ENCODE data around the gene TAS2R16.

The TAS2R16 gene, protein sequence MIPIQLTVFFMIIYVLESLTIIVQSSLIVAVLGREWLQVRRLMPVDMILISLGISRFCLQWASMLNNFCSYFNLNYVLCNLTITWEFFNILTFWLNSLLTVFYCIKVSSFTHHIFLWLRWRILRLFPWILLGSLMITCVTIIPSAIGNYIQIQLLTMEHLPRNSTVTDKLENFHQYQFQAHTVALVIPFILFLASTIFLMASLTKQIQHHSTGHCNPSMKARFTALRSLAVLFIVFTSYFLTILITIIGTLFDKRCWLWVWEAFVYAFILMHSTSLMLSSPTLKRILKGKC

DNA sequence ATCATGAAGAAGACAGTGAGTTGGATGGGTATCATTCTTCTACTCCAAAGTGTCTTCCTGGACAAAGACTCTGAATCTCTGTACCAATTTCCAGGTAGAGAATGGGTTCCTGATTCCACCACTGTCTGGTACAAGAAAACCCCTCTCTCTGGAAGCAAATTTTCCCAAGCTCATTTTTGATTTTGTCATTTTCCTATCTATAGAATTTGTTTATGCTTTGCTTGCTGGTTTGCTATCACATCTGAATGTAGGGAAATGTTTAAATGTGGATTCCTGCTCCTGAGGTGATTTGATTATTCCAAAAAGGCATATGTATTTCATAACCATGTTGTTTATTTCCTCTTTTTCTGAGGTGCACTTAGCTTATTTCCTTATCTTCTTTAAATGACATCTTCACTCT lies at the start of gene TAS2R16:
TSS of gene TAS2R16 (minus strand) at position 101 of the 400 bp plus-strand sequence. CDS start at position 35, 66 bp downstream.
- FAIRE-seq, result no peak

DNA sequence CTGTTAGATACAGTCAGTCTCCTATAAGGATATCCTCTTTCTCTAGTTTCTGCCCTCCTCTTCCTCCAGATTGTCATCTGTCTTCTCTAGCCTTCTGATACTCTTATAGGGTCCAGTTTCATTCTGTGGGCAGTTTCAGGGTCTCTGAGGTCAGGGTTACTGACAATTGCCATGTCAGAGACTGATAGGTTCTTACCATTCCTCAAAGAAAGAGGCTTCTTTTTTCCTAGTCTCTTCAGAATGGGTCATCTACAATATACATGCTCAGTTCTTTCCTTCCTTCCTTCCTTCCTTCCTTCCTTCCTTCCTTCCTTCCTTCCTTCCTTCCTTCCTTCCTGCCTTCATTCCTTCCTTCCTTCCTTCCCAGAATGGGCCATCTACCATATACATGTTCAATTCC lies 48.1 kb upstream of the TAS2R16 start:
- no peak for FAIRE-seq

DNA sequence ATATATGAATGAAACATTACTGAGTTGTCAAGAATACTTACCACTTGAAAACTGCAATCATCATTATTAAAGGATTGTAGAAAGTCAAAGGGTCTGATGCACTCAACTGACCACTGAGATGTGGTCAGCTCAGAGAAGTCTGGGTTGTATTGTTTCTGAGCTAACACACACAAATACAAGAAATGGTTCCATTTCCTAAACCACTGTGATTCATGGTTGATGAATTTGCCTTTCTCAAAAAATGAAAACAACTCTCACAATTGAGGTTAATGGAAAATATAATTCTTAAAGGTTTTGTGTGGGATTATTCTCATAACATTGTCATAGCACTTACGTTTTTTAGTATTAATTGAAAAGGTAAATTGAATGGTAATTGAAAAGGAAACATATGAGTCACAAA lies 45.6 kb upstream of the TAS2R16 start:
- no peak for FAIRE-seq

DNA sequence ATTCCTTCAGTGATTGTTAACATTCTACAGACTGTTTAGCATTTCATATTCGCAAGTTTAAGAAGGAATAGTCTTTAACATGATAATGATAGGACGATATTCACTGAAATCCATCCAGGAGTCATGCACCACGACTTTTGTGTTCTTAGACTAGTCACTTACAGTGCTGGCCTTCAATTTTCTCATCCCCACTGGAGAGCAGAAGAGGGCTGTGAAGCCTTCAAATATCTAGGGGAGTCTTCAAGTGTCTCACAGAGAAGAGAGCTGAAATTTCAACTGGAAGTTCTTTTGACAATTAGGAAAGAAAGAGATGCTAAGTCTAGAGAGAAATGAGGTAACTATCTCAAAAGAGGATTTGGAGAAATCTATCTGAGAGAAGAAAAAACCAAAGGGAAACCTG lies 43.8 kb upstream of the TAS2R16 start:
- FAIRE-seq, result no peak

DNA sequence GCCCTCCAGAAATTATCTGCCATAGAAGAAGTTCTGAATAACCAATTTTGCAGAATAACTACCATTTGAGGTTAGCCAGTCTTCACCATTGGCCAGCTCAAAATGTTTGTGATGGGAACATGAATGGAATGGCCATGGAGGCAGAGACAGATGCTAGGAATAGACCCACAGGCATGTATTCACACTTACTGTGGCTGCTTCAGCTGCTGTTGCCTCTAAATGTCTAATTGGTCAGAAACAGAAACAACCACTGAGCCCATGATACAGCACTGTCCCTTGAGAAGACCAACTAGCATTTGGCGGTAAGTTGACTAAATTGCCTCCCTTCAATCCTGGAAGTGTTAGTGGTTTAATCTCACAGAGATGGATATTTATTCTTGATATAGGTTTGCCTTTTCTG lies 38.6 kb upstream of the TAS2R16 start:
- FAIRE-seq, result no peak

DNA sequence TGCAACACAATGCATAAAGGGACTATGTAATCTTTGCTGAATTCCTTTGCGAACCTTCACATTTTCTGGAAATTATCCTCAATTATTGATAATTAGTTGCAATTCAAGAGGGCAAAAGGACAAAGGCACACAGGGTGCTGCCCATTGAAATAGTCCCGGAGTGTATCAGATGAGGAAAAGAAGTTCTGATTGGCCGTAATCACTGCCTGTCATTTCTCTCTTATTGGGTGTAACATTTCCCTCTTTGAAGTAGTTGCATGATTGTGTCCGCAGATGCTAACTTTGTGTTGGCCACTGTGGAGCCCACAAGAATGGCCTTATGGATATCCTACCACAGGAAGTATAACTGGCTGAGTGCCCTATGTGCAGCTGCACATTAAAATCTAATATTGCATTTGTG lies 35.1 kb upstream of the TAS2R16 start:
- no peak for FAIRE-seq

DNA sequence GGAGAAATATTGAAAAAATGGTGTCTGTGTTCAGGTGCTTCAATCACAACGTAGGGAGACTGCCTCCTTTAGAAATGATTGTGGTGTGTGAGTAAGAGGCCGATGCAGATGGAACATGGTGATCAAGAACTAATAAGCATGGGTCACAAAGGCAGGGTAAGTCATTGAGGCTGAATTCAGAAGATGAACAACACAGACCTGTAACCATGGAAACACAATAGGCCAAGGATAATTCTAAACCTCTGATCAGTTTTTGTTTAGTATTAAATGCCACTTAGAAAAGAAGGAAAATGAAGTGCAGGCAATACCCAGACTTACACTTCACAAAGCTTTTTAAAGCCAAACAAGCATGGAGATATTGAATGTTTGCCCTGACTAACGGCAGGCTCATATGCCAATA lies 32.8 kb upstream of the TAS2R16 start:
- FAIRE-seq, result no peak

DNA sequence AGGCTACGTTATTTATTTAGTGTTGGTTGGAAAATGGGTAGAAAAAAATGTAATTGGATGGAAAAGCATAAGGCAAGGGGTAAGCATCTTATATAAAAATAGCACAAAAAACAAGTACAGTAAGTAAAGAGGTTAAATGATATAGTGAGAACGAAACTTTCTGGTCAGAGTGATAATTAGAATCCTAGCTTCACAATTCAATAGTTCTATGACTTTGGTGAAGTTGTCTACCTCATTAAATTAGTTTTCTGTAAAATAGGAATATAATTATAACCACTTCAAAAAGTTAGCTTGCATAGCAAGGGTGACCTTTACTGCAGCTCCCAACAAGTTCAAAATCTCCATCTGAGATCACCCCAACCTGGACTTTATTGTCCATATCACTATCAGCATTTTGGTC lies 30.8 kb upstream of the TAS2R16 start:
- no peak for FAIRE-seq

DNA sequence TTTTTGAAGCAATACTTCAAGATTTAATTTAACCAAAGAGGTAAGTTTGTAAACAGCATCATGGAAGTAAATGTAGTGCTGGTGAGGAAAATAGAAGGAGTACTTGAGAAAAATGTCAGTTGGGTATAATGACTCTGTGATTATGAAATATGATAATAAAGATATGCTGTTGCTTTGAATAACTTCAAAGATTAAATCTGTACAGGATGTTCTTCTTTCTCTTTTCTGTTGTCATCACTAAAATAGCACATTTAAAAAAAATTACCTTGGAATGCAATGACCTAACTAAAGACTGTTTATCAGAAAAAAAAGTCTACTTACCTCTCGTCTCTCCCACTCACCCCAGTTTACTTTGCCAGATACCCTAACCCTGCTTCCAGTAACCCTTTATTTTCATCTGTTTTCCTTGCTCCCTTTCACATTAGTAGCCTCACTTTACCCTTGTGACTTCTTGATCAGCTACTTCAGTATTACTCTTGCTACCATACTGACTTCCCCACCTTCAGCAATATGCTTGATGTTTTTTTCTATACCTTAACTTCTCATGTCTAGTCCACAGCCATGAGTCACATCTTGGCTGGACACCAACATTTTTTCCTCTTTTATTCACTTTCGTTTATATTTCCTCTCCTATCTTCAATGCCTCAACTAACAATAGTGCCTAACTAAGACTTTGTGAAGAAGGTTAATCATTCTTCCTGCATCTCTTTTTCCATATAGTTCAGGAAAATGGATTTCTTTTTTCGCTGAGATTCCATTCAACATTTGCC lies 29.7 kb upstream of the TAS2R16 start:
- FAIRE-seq, result no peak

DNA sequence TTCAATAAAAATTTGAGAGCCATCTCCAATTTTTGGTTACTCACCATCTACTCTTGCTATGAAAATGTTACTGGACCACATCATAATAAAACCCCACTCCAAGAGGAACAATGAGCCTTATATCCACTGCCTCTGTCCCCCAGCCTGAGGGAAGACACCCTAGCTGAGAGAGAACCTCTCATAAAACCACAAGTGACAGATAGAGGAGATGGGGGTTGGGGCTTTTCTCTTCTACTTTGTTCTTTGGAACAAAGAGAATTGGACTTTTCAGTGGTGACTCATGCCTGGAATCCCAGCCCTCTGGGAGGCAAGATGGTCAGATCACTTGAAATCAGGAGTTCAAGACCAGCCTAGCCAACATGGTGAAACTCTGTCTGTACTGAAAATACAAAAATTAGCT lies 27.6 kb upstream of the TAS2R16 start:
- FAIRE-seq, result no peak

DNA sequence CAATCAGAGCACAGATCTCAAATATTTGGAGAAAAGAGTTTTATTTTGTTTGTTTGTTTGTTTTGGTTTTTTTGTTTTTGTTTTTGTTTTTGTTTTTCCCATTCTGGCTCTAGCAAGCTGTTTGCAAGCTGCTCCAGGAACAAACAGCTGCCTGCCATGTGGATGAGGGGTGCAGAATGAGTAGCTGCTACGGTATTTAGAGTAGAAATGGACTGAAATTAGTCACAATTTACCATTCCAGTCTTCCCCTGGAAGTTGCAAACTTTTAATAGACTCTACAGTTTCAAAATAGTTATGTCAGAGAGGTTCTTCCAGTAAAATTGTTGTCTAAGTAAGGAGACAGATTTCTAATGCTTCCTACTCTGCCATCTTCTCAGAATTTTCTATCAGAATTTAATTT lies 27.1 kb upstream of the TAS2R16 start:
- FAIRE-seq, result no peak

DNA sequence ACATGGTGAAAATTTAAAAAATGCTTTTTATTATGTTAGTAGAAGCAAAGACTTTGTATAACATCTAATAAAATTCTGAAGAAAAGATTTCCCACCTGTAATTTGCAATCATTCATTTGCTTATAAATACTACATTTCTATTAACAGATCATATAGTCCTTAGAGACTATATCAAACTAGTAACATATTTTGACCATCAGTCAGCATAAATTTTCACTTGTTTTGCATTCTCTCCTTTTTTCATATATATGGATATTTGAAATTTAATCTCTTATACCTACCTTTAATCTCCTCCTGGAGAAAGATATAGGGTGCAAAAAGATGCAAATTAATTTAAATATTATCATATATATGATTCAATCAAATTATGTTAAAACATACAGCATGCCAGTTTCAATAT lies 16.9 kb upstream of the TAS2R16 start:
- no peak for FAIRE-seq

DNA sequence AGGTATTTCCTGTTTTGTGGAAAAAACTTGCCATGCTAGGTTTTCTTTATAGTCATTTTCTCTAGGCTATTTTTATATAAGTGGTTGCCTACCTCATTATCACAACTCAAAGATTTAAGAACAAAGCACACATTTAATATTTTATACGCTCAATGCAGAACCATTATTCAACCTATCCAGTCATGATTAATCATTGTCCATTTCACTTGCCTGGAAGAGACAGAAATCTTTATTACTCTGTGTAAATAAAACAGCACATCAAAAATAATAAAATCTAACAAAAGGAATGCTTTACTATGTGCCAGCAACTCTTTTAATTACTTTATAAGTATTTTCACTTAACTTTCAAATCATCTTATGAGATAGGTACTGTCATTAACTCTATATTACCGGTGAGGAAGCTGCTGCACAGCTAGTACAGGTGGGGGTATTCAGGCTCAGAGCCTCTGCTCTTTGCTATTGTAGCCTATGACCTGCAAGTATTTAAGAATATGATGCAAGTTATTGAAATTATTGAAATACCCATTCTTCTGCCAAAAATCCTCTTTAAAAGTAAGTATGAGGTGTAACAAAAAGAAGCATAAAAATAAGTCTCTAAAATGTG lies 16.4 kb upstream of the TAS2R16 start:
- no peak for FAIRE-seq

DNA sequence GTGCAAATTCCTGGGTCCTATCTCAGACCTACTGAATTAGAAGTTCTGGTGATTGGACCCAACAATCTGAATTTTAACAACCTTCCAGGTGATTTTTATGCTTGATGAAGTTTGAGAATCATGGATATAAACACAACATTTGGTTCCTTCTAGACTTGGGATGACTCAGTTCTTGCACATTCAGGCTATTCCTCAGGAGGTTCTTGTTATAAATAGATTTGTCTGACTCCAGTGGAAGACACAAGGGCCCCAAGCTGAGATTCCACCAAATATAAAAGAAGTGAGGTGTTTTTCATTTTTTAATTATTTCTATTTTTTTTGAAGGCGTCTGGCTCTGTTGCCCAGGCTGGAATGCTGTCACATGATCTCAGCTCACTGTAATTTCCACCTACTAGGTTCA lies 9.4 kb upstream of the TAS2R16 start:
- no peak for FAIRE-seq

DNA sequence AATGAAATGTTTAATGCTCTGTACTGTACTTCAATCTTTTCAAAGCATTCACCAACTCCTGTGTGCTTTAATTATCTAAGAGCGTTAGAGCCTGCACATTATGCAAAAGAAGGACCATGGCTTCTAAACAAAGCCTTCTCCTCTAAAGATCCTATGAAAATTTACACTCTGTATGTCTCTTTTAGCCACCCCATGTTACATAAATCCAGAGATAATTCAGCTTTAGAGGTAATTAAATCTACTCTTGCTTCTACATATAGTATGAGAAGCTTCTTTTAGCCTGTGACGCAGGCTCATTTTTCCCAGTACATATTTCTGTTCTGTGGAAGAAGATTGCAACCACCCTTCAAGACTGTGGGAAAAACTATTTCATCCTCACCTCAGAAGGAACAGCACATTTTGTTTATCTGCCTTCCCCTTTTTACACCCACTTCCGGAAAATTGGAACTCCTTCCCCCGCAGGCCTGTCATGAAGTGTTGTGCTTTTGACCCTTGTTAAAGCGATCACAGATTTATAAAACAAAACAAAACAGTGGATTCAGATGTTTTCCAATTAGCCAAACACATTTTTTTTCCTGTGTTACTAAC lies 8.1 kb upstream of the TAS2R16 start:
- FAIRE-seq, result no peak

DNA sequence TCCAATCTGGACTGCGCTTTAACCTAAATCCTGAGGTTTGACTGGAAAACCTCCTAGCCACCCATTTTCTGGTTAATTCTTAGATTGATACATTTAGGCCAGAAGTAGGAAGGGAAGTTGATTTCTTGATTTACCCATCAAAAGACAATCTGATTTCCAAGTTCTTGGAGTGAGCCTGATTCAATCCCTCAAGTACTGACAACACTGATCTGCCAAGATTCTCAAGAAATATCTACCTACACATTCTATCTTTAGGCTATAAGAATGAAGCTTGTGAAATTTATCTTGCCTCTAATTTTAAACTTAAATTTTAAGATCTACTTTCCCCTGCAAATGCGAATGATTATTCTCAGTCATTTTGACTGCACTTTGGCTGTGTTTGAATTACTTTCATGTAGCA lies 5.9 kb downstream of the TAS2R16 start:
- no peak for FAIRE-seq

DNA sequence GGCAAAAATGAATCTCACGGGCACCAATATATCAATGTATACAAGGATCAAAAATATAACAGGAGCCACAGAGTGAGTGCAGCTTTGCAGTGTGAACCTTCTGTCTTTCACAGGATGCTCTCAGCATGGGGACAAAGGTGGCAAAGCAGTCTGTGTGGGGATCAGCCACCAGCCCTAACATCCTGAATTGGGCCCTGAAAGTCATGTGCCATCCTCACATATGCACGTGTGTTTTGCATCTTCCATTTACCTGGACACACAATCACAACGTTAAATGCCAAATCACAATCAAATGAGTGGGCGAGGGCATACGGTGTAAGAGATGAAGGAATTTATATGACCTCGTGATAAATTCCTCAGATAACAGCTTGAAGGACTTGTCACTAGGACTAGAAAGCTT lies 6.5 kb downstream of the TAS2R16 start:
- FAIRE-seq, result no peak

DNA sequence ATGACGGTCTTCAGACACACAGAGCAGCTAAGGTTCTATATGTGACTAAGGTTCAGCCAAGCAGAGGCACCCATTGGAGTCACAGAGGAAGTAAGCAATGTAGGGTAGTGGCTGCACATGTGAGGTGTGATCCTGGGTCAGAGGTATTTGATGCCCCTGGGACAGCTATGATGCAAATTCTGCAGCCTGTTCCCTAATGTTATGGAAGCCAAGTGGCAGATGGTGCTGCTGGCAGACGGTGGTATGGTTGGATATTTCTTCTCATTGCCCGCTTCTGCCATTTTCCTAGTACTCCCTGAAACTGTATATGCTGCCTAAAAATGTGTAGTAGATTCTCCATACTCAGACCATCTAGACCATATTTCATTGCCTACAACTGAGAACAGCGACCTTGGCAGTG lies 7.2 kb downstream of the TAS2R16 start:
- no peak for FAIRE-seq

DNA sequence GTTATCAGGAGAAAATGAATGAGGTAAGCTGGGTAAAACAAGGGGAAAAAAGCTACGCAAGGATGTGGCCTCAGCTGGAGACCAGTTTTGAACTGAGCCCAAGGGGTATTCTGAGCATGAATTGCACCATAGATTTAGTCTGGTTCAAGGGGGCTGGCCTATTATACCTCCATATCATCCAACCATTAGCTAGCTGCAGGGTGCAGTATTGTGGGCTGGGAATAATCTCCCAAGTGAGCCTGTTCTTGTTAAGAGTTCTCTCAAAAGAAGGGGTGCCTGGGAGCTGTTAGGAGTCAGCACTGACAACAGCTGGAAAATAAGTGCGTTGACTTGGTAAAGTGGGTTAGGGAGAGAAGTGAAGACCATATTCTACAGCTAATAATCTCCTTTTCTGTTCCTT lies 8.0 kb downstream of the TAS2R16 start:
- no peak for FAIRE-seq

DNA sequence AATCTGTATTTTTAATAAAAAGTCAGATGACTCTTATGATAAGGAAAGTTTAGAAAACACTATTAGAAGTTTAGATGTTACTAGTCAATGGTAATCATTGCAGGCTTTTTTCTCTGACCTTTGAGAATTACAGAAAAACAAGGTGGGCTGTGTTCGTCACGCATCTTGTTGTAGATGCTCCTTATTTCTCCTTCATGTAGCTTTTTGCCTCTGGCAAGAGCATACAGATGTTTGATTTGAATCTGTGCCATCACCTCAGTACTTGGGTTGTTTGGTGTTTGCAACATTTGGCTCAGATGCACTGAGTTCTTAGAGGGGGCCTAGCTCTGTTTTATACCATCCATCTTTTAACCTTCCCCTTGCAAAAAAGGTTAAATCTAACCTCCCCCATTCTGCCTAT lies 11.5 kb downstream of the TAS2R16 start:
- FAIRE-seq, result no peak

DNA sequence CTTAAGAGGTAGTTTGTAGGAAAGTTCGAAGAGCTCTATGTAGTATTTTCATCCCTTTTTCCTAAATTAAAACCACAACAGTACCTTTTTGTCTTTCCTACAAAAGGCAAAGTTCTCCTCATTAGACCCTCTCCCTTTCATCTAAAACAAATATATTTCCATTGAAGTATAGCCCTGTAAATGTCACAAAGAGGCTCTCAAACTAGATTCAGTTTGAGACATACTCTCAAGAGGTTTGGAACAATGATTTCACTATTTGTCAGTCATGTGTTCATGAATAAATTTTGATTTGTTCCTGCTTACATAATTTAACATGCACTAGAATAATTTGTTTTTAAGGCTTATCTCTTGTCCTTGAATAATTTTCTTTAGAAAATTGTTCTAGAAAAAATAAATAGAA lies 12.2 kb downstream of the TAS2R16 start:
- no peak for FAIRE-seq

DNA sequence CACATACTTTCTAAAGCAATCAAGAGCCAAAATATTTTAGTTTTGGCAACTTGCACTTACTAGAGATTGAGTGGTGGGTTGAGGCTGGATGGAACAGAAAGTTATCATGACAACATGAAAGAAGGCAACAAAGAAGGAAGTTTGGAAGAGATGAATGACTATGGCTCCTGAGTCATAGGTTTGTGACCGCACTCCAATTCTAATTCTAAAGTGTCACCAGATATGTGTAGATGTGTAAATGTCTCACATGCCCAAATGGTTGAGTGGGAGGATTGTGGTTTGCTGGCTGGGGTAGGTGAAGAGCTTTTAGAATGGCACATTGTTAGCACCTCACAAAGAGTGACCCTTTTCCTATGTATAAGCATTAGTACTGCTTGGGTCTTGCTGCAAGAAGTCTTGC lies 20.2 kb downstream of the TAS2R16 start:
- FAIRE-seq, result no peak

DNA sequence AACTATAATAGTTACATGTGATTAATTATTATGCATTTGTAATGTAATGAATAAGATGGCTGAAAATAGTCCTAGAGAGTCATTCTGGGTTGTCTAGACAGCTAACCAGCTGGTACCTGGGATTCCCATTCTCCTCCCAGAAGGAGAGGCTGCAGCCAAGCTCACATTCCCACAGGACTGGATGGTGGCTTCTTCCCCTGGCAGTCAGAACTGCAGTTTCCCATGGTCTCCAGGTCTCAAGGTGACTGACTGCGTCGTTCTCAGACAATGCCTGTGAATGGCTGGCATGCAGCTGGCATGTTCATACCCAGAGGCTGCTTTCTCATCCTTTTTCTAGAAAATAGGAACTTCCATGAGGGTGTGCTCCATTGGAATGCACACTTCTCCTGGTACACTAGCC lies 21.3 kb downstream of the TAS2R16 start:
- no peak for FAIRE-seq

DNA sequence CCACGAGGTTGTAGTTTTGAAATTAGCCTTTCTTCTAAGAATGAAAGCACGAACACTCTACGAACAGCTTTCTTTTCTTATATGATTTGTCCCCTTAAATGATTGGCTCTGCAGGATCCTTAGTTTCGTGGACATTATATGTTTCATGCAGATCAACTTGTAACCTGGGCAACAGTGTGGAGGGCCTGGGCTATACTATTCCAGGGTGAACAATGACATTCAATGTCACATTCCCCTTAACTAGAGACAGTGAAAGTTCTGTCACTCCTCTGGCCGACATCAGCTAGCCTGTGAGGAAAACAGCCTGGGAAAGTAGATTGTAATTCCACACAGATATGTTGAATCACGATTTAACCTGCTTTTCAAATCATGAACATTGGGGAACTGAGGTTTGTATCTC lies 23.4 kb downstream of the TAS2R16 start:
- FAIRE-seq, result no peak
